ENCODE results near the gene CAMK4.

CAMK4 gene

DNA sequence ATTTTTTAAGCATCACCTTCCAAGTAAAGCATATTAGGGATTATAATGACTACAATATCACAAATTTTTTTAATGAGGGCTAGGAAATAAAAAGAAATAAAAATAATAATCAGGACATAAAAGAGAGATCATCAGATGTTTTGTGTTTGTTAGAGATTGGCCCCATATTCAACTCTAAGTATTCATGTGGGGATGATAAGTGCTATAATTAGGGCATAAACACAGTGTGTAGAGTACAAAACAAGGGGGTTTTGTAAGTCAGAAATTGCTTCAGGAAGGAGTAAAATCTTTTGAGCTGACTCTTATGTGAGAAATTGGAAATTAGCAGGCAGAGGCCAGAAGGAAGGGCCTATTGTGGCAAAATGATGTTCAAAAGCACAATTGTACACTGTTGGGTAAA, 160.9 kb downstream of the CAMK4 start:
- TF ChIP-seq CTCF (IDR thresholded peaks at IDR 0.05; ENCODE audit: insufficient read depth, low read length) (no peak), SPI1 (IDR thresholded peaks at IDR 0.05; ENCODE audit: borderline replicate concordance, low read depth) (no peak), POLR2AphosphoS5 (IDR thresholded peaks at IDR 0.05; ENCODE audit: low read depth) (no peak), GABPA (IDR thresholded peaks at IDR 0.05; ENCODE audit: low read depth) (no peak)
- TF ChIP-seq, protein P1, sequence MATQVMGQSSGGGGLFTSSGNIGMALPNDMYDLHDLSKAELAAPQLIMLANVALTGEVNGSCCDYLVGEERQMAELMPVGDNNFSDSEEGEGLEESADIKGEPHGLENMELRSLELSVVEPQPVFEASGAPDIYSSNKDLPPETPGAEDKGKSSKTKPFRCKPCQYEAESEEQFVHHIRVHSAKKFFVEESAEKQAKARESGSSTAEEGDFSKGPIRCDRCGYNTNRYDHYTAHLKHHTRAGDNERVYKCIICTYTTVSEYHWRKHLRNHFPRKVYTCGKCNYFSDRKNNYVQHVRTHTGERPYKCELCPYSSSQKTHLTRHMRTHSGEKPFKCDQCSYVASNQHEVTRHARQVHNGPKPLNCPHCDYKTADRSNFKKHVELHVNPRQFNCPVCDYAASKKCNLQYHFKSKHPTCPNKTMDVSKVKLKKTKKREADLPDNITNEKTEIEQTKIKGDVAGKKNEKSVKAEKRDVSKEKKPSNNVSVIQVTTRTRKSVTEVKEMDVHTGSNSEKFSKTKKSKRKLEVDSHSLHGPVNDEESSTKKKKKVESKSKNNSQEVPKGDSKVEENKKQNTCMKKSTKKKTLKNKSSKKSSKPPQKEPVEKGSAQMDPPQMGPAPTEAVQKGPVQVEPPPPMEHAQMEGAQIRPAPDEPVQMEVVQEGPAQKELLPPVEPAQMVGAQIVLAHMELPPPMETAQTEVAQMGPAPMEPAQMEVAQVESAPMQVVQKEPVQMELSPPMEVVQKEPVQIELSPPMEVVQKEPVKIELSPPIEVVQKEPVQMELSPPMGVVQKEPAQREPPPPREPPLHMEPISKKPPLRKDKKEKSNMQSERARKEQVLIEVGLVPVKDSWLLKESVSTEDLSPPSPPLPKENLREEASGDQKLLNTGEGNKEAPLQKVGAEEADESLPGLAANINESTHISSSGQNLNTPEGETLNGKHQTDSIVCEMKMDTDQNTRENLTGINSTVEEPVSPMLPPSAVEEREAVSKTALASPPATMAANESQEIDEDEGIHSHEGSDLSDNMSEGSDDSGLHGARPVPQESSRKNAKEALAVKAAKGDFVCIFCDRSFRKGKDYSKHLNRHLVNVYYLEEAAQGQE (IDR thresholded peaks at IDR 0.05; ENCODE audit: insufficient replicate concordance, low read depth) = no peak
- no peaks in the 10 kb centered on the region for H3K27me3 ChIP-seq (ENCODE audit: insufficient read depth, poor library complexity, severe bottlenecking)
- no peak for DNase-seq (ENCODE audit: low read depth in 1 of 2, low spot score in 1 of 2)
- no peak overlapping the region for H3K27ac ChIP-seq (replicated peaks)
- no peak overlapping the region for H3K4me3 ChIP-seq (replicated peaks; ENCODE audit: insufficient read depth, low read length)

DNA sequence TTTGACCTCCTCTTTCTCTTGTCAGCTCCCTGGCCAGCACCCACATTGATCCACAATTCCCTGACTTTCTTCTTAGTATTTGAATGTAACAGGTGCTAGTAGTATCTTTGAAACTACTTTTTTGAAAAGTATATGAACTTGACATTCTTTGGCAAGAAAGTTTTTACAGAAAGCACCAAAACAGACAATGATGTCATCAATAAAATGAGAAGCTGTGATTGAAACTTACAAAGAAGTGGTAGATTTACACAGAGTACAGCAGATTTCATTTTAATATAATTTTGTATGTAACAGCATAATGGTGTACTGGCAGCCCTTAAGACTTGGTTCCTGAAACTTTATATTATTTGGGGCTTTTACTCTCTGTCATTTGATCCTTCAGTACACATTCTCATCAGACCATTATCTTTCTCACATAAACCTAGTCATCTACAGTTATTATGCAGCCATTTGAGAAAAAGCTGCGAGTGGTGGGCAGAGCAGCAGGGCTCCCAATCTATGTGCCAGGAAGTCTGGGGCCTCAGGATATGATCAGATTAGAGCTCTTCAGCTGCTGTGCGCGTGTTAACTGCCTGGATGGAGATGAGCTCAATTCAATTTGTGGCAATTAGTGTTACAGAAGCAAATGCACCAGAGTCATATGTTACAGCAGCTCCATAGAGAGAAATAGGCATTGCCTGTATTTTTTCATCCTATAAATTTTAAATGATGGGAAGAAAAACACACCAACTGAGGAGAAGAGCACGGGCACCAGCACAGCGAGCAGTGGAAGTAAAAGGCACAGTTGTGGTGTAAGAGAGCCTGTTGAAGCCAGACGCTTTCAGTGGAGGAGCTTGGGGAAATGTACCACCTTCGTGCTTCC, 162.0 kb downstream of the CAMK4 start:
- TF ChIP-seq POLR2AphosphoS5 (IDR thresholded peaks at IDR 0.05; ENCODE audit: low read depth) = no peak
- TF ChIP-seq, protein P1 (IDR thresholded peaks at IDR 0.05; ENCODE audit: insufficient replicate concordance, low read depth) = no peak
- no peak for TF ChIP-seq CTCF (IDR thresholded peaks at IDR 0.05; ENCODE audit: insufficient read depth, low read length)
- no peak for TF ChIP-seq SPI1 (IDR thresholded peaks at IDR 0.05; ENCODE audit: borderline replicate concordance, low read depth)
- no peak for TF ChIP-seq GABPA (IDR thresholded peaks at IDR 0.05; ENCODE audit: low read depth)
- no peak overlapping the region for H3K4me3 ChIP-seq (replicated peaks; ENCODE audit: insufficient read depth, low read length)
- DNase-seq (ENCODE audit: low read depth in 1 of 2, low spot score in 1 of 2) = no peak
- H3K27me3 ChIP-seq (ENCODE audit: insufficient read depth, poor library complexity, severe bottlenecking) = no peaks in the 10 kb centered on the region
- no peak overlapping the region for H3K27ac ChIP-seq (replicated peaks)

- Histone ChIP-seq H3K4me3 (replicated peaks; ENCODE audit: insufficient read depth, low read length) (no peak overlapping the region), H3K27ac (replicated peaks) (no peak overlapping the region), H3K27me3 (ENCODE audit: insufficient read depth, poor library complexity, severe bottlenecking) (no peaks in the 10 kb centered on the region)
- no peak for TF ChIP-seq POLR2AphosphoS5 (IDR thresholded peaks at IDR 0.05; ENCODE audit: low read depth)
- TF ChIP-seq CTCF (IDR thresholded peaks at IDR 0.05; ENCODE audit: insufficient read depth, low read length) = no peak
- no peak for TF ChIP-seq SPI1 (IDR thresholded peaks at IDR 0.05; ENCODE audit: borderline replicate concordance, low read depth)
- TF ChIP-seq, protein P1 (IDR thresholded peaks at IDR 0.05; ENCODE audit: insufficient replicate concordance, low read depth) = no peak
- no peak for TF ChIP-seq GABPA (IDR thresholded peaks at IDR 0.05; ENCODE audit: low read depth)
- no peak for DNase-seq (ENCODE audit: low read depth in 1 of 2, low spot score in 1 of 2)
These were observed 162.6 kb downstream of the CAMK4 start for GRCh38 chr5:111386832-111387162.

Measured in HL-60 (cell line).